ENCODE results near the gene NEK3. TPM values are rescaled to one million over a fixed set of nuclear protein-coding genes. Genes with fewer than 3 reads are reported as not detected.
A peak's percentile ranks its signal among the peaks of the same experiment; 100 is the strongest.

NEK3 gene
- total and polyA plus RNA-seq, 2 donors (not counting 1 experiment from before 2014, with no cell fraction given) = 12.7 to 20.8 TPM

- H4K20me1 ChIP-seq (ENCODE audit: control insufficient read depth, extremely low read depth, insufficient read depth, low read length) = no peaks in the 10 kb centered on the region
- no peak overlapping the region for H2AFZ ChIP-seq (ENCODE audit: low read length)
- no peaks in the 10 kb centered on the region for H3K27me3 ChIP-seq (ENCODE audit: control insufficient read depth, insufficient read depth, low read length)
- no peak for DNase-seq (ENCODE audit: low read depth in 2 of 2)
- H3K4me2 ChIP-seq (ENCODE audit: extremely low read depth, insufficient read depth, low read length) = no peak overlapping the region
- H3K9ac ChIP-seq (ENCODE audit: insufficient read depth, low read length) = no peak overlapping the region
- no peaks in the 10 kb centered on the region for H3K9me3 ChIP-seq (ENCODE audit: control insufficient read depth, insufficient read depth, low read depth, low read length)
- TF ChIP-seq CTCF (conservative IDR thresholded peaks at IDR 0.05 in 1 of 2, IDR thresholded peaks at IDR 0.05 in 1 of 2; ENCODE audit: low read depth in 1 of 2, low read length in 2 of 2) = no peak
- no peak for TF ChIP-seq EZH2 (IDR thresholded peaks at IDR 0.05; ENCODE audit: low read length, missing control alignments)
- no peak overlapping the region for H3K4me3 ChIP-seq (replicated peaks in 1 of 4; ENCODE audit: control extremely low read depth in 1 of 4, insufficient read depth in 1 of 4, low read depth in 3 of 4, low read length in 4 of 4)
- no peaks in the 10 kb centered on the region for H3K36me3 ChIP-seq (ENCODE audit: control insufficient read depth, insufficient read depth, low read length)
- no peaks in the 10 kb centered on the region for H3K79me2 ChIP-seq (ENCODE audit: control insufficient read depth, insufficient read depth, low read length)
- H3K4me1 ChIP-seq (ENCODE audit: control insufficient read depth, extremely low read depth, insufficient read depth, low read length) = no peaks in the 10 kb centered on the region
- no peak overlapping the region for H3K27ac ChIP-seq (ENCODE audit: insufficient read depth, low read length)
Observed at GRCh38 chr13:52118095-52118494, 41.3 kb downstream of the NEK3 start.

- Histone ChIP-seq H3K27me3 (ENCODE audit: control insufficient read depth, insufficient read depth, low read length) (no peaks in the 10 kb centered on the region), H3K4me2 (ENCODE audit: extremely low read depth, insufficient read depth, low read length) (no peak overlapping the region), H3K9ac (ENCODE audit: insufficient read depth, low read length) (no peak overlapping the region), H4K20me1 (ENCODE audit: control insufficient read depth, extremely low read depth, insufficient read depth, low read length) (no peaks in the 10 kb centered on the region), H3K9me3 (ENCODE audit: control insufficient read depth, insufficient read depth, low read depth, low read length) (no peaks in the 10 kb centered on the region), H2AFZ (ENCODE audit: low read length) (no peak overlapping the region), H3K4me1 (ENCODE audit: control insufficient read depth, extremely low read depth, insufficient read depth, low read length) (no peaks in the 10 kb centered on the region), H3K27ac (ENCODE audit: insufficient read depth, low read length) (no peak overlapping the region), H3K79me2 (ENCODE audit: control insufficient read depth, insufficient read depth, low read length) (no peaks in the 10 kb centered on the region), H3K4me3 (replicated peaks in 1 of 4; ENCODE audit: control extremely low read depth in 1 of 4, insufficient read depth in 1 of 4, low read depth in 3 of 4, low read length in 4 of 4) (no peak overlapping the region), H3K36me3 (ENCODE audit: control insufficient read depth, insufficient read depth, low read length) (no peaks in the 10 kb centered on the region)
- peak in 1 of 2 donors; percentile 9 for DNase-seq (ENCODE audit: low read depth in 2 of 2)
- TF ChIP-seq EZH2 (IDR thresholded peaks at IDR 0.05; ENCODE audit: low read length, missing control alignments) (no peak), CTCF (conservative IDR thresholded peaks at IDR 0.05 in 1 of 2, IDR thresholded peaks at IDR 0.05 in 1 of 2; ENCODE audit: low read depth in 1 of 2, low read length in 2 of 2) (no peak)
Observed at GRCh38 chr13:52112591-52112990, 46.8 kb downstream of the NEK3 start.

DNA sequence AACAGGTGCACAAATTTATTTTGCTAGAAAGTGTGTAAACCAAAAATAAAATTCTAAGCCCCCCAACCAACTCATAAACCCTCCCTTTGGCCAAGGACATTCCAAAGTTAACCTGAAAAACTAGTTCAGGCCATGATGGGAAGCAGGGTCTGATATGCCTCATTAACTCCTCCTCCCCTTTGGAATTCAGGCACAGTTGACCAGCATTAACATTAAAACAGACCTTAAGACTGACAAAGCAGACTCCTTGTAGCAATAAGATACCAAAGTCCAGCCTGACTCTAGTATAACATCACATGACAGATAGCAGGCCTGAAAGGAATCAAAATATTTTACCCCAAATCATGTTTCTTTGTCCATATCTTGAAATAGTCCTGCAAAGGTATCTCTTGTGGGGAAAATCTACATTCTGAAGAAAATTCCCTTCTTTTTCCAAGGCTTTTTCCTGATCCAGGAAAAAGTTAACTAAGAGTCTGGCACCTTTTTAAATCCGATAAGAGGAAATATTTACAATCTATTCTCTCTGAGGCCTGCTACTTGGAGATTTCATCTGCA is 50.2 kb downstream of the NEK3 start:
- H3K9me3 ChIP-seq (ENCODE audit: control insufficient read depth, insufficient read depth, low read depth, low read length) = no peaks in the 10 kb centered on the region
- H3K9ac ChIP-seq (ENCODE audit: insufficient read depth, low read length) = no peak overlapping the region
- no peak for DNase-seq (ENCODE audit: low read depth in 2 of 2)
- no peaks in the 10 kb centered on the region for H3K4me1 ChIP-seq (ENCODE audit: control insufficient read depth, extremely low read depth, insufficient read depth, low read length)
- H4K20me1 ChIP-seq (ENCODE audit: control insufficient read depth, extremely low read depth, insufficient read depth, low read length) = no peaks in the 10 kb centered on the region
- H3K4me3 ChIP-seq (replicated peaks in 1 of 4; ENCODE audit: control extremely low read depth in 1 of 4, insufficient read depth in 1 of 4, low read depth in 3 of 4, low read length in 4 of 4) = no peak overlapping the region
- no peak overlapping the region for H3K27ac ChIP-seq (ENCODE audit: insufficient read depth, low read length)
- no peaks in the 10 kb centered on the region for H3K27me3 ChIP-seq (ENCODE audit: control insufficient read depth, insufficient read depth, low read length)
- no peaks in the 10 kb centered on the region for H3K79me2 ChIP-seq (ENCODE audit: control insufficient read depth, insufficient read depth, low read length)
- no peak overlapping the region for H2AFZ ChIP-seq (ENCODE audit: low read length)
- no peak for TF ChIP-seq EZH2 (IDR thresholded peaks at IDR 0.05; ENCODE audit: low read length, missing control alignments)
- no peak for TF ChIP-seq CTCF (conservative IDR thresholded peaks at IDR 0.05 in 1 of 2, IDR thresholded peaks at IDR 0.05 in 1 of 2; ENCODE audit: low read depth in 1 of 2, low read length in 2 of 2)
- no peaks in the 10 kb centered on the region for H3K36me3 ChIP-seq (ENCODE audit: control insufficient read depth, insufficient read depth, low read length)
- H3K4me2 ChIP-seq (ENCODE audit: extremely low read depth, insufficient read depth, low read length) = no peak overlapping the region

All from fibroblast of lung (primary cell).